ENCODE data around the gene RAET1E. TPM values are rescaled to one million over a fixed set of nuclear protein-coding genes. Genes with fewer than 3 reads are reported as not detected.

Gene RAET1E
- total RNA-seq, 2 donors from 2014 or later = 0.21 TPM; not detected in 1

DNA sequence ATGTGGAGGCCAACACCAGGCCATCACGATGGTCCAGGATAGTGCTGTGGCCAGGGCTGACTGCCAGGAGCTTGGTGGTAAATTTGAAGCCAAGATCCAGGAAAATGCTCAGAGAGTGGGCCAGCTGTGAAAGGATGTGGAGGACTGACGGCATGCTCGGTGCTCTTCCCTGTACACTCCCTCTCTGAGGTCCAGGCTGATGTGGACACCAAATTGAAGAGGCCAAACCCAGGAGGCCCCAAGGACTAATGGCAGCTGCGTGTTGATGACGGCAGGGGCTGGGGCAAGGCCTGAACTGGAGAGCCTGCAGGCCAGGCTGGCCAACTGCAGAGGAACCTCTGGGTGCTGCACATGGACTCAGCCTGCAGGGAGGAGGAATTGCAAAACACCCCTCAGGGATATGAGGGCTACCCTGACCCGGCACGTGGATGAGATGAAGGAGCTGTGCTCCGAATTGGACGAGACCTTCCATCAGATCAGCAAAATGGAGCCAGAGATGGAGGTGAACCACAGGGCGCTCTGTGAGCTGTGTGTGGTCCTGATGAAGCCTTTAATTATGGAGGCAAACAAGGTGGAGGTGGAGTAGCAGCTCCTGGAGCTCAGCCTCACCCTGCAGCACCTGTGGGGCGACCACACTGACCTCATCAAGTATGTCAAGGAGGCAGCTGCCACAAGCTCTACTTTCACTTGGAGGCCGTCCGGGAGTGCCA lies 6.9 kb upstream of the RAET1E start:
- H3K9ac ChIP-seq (ENCODE audit: low read depth in 2 of 2, low read length in 2 of 2) = no peak overlapping the region
- intact Hi-C loops (cut with DNase I) = no loop called here
- no peaks in the 10 kb centered on the region for H3K27me3 ChIP-seq
- no peaks in the 10 kb centered on the region for H3K9me3 ChIP-seq
- H3K27ac ChIP-seq = no peak overlapping the region
- H3K4me3 ChIP-seq = no peak overlapping the region
- TF ChIP-seq CTCF (IDR thresholded peaks at IDR 0.05) = no peak
- H3K36me3 ChIP-seq = no peaks in the 10 kb centered on the region
- peak; percentile 13 for DNase-seq
- no peaks in the 10 kb centered on the region for H3K4me1 ChIP-seq

DNA sequence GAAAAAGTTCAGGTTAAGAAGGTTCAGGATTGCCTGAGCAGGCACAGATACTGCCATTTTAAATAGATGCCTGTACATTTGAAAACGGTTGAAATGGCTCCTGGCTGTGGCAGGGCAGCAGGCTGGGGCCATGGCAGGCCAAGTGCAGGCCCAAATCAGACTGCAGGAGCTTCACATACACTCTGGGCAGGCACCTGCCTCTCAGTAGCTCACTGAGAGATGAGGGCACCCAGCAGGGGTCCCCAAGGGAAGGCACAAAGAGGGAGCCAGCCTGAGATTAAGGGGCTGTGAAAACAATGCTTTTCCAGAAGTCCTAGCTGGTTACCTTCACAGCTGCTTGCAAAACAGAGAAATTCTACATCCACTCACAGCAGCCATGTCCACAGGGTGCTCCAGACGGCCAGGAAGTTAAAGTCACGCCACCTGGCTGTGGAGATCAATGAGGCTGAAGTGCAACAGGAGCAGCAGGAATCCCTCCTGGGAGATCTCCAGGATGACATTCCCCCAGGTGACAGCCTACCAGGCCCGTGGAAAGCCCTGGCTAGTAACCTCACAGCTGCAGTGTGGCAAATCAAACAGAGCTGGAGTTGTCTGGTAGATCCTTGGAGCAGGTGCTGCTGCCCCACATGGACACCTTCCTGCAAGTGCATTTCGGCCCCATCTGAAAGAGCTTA lies 6.2 kb upstream of the RAET1E start:
- DNase-seq = peak; percentile 14
- intact Hi-C loops (cut with DNase I) = no loop called here
- H3K4me1 ChIP-seq = no peaks in the 10 kb centered on the region
- H3K36me3 ChIP-seq = no peaks in the 10 kb centered on the region
- TF ChIP-seq CTCF (IDR thresholded peaks at IDR 0.05) = no peak
- H3K9ac ChIP-seq (ENCODE audit: low read depth in 2 of 2, low read length in 2 of 2) = no peak overlapping the region
- H3K27me3 ChIP-seq = no peaks in the 10 kb centered on the region
- H3K4me3 ChIP-seq = no peak overlapping the region
- H3K27ac ChIP-seq = no peak overlapping the region
- H3K9me3 ChIP-seq = no peaks in the 10 kb centered on the region

- DNase-seq = no peak
- Histone ChIP-seq H3K9ac (ENCODE audit: low read depth in 2 of 2, low read length in 2 of 2) (no peak overlapping the region), H3K27ac (no peak overlapping the region), H3K4me3 (no peak overlapping the region), H3K27me3 (no peaks in the 10 kb centered on the region), H3K9me3 (no peaks in the 10 kb centered on the region), H3K4me1 (no peaks in the 10 kb centered on the region), H3K36me3 (no peaks in the 10 kb centered on the region)
- no peak for TF ChIP-seq CTCF (IDR thresholded peaks at IDR 0.05)
- intact Hi-C loops (cut with DNase I) = no loop called here
Observed at GRCh38 chr6:149901444-149902140, 3.7 kb upstream of the RAET1E start.

GRCh38 chr6:149900620-149901443 lies 2.9 kb upstream of the RAET1E start:
- Histone ChIP-seq H3K4me1 (peaks cover 1% of the 10 kb centered on the region), H3K27me3 (no peaks in the 10 kb centered on the region), H3K9ac (ENCODE audit: low read depth in 2 of 2, low read length in 2 of 2) (no peak overlapping the region), H3K4me3 (no peak overlapping the region), H3K36me3 (no peaks in the 10 kb centered on the region), H3K27ac (no peak overlapping the region), H3K9me3 (no peaks in the 10 kb centered on the region)
- intact Hi-C loops (cut with DNase I) = no loop called here
- TF ChIP-seq CTCF (IDR thresholded peaks at IDR 0.05) = no peak
- DNase-seq = no peak
